ENCODE data around the gene ARHGEF17.

ARHGEF17 gene

DNA sequence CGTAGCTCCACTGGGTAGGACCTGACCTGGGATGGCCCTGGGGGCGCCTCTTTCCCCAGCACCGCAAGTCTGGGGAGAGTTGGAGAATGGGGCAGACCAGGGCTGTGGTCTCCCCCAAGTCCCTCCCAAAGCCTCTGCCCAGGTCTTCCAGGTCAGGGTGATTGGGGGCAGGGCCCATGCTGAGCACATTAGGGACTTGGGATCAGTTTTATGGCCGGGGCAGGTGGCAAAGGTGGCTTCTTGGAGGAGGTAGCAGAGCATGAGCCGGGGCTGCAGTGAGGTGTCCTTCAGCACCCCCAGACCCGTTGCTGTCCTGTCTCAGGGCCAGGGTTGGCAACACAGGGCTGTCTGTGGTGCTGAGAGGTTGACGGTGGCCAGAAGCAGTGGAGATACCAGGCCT, 74.1 kb downstream of the ARHGEF17 start:
- Mint-ChIP-seq H3K4me3 (no peak overlapping the region), H3K4me1 (peaks cover 49% of the 10 kb centered on the region), H3K27me3 (ENCODE audit: low read depth) (peaks cover 9% of the 10 kb centered on the region), H3K9me3 (no peaks in the 10 kb centered on the region), H3K27ac (no peak overlapping the region), H3K36me3 (ENCODE audit: low read depth) (no peaks in the 10 kb centered on the region)
- TF ChIP-seq, protein P1, sequence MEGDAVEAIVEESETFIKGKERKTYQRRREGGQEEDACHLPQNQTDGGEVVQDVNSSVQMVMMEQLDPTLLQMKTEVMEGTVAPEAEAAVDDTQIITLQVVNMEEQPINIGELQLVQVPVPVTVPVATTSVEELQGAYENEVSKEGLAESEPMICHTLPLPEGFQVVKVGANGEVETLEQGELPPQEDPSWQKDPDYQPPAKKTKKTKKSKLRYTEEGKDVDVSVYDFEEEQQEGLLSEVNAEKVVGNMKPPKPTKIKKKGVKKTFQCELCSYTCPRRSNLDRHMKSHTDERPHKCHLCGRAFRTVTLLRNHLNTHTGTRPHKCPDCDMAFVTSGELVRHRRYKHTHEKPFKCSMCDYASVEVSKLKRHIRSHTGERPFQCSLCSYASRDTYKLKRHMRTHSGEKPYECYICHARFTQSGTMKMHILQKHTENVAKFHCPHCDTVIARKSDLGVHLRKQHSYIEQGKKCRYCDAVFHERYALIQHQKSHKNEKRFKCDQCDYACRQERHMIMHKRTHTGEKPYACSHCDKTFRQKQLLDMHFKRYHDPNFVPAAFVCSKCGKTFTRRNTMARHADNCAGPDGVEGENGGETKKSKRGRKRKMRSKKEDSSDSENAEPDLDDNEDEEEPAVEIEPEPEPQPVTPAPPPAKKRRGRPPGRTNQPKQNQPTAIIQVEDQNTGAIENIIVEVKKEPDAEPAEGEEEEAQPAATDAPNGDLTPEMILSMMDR (IDR thresholded peaks at IDR 0.05; ENCODE audit: unreplicated experiment in 3 of 3), result no peak

DNA sequence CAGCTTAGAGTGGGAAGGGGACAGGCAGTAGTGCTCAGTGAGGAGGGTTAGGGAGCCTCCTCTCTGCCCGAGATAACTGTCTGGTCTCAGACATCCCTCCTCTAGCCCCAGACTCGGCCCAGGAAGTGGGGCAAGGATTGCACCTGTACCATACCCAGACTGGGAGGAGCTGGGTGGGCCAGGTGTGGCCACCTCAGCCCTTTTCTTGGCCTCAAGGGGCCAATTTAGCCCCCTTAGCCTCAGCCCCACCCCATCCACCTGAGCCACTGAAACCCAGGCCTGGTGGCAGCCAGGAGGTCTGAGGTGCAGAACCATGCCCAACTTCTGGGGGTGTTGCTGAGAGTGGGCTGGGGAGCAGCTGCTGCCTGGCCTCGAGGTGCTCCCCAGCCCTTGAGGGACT, 74.7 kb downstream of the ARHGEF17 start:
- H3K4me1 Mint-ChIP-seq, result peaks cover 53% of the 10 kb centered on the region
- H3K27me3 Mint-ChIP-seq (ENCODE audit: low read depth), result peaks cover 8% of the 10 kb centered on the region
- TF ChIP-seq, protein P1 (IDR thresholded peaks at IDR 0.05; ENCODE audit: unreplicated experiment in 3 of 3), result no peak
- H3K36me3 Mint-ChIP-seq (ENCODE audit: low read depth), result no peaks in the 10 kb centered on the region
- H3K9me3 Mint-ChIP-seq, result no peaks in the 10 kb centered on the region
- H3K27ac Mint-ChIP-seq, result peak overlapping the region in 1 of 3 experiments; percentile 65
- no peak overlapping the region for H3K4me3 Mint-ChIP-seq

DNA sequence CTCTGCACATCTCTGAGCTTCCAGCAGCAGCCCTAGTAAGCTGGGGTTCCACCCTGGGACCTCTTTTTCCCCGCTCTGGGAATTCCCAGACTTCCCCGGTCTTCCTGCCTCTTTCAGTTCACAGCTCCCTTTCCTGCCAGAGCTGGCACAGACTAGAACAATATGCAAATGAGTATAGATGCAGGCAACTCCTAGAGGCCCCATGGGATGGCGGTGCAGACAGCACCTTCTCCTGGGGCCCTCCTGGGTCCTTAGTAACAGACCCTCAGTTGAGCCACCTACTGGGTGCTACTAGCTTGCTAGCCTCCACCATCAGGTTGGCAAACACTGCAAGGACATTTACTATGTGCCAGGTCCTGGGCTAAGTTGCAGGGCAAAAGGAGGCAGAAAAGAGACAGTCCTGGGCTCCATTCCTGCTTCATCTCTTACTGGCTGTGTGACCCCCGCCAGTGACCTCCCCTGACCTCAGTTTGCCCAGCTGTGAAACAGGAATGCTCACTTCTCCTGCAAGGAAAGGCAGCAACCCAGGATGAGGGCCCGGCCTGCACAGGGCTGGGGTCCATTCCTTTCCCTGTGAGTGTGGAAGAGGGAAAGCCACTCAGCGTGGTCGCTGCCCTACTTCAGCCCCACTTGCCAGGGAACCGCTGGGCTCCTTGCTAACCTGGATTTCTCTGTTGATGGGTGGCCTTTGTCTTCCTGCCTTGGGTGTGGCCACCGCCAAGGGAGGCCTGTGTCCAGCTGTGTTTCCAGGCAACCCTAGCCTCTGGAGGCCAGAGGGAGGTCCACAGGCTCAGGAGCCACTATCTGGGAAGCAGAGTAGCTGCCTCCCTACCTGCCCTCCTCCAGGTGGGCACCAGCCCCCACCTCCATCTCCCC, 75.4 kb downstream of the ARHGEF17 start:
- H3K4me1 Mint-ChIP-seq, result peaks cover 53% of the 10 kb centered on the region
- no peaks in the 10 kb centered on the region for H3K9me3 Mint-ChIP-seq
- H3K27ac Mint-ChIP-seq, result peak overlapping the region; percentile 61 to 83 (median 65)
- no peaks in the 10 kb centered on the region for H3K36me3 Mint-ChIP-seq (ENCODE audit: low read depth)
- H3K27me3 Mint-ChIP-seq (ENCODE audit: low read depth), result peaks cover 5% of the 10 kb centered on the region
- TF ChIP-seq, protein P1 (IDR thresholded peaks at IDR 0.05; ENCODE audit: unreplicated experiment in 3 of 3), result no peak
- peak overlapping the region in 1 of 3 experiments; percentile 6 for H3K4me3 Mint-ChIP-seq

DNA sequence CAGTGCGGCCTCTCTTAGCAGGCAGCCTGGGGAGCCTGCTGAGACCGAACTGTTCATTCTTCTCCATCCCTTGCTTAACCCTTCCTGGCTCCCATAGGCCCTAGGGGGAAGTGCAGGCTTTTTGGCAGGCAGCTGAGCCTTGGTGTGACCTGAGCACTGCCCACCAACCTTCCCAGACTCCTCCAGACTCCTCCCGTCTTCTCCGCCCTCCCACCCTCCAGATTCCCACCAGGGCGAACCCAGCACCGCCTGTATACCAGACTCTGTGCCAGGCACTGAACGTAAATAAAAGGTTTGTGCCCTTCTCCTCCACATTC, 76.0 kb downstream of the ARHGEF17 start:
- Mint-ChIP-seq H3K4me1 (peaks cover 50% of the 10 kb centered on the region), H3K9me3 (no peaks in the 10 kb centered on the region), H3K4me3 (no peak overlapping the region), H3K27me3 (ENCODE audit: low read depth) (peaks cover 5% of the 10 kb centered on the region), H3K36me3 (ENCODE audit: low read depth) (no peaks in the 10 kb centered on the region), H3K27ac (peak overlapping the region in 2 of 3 experiments; percentile 65 to 70)
- TF ChIP-seq, protein P1 (IDR thresholded peaks at IDR 0.05; ENCODE audit: unreplicated experiment in 3 of 3), result no peak

DNA sequence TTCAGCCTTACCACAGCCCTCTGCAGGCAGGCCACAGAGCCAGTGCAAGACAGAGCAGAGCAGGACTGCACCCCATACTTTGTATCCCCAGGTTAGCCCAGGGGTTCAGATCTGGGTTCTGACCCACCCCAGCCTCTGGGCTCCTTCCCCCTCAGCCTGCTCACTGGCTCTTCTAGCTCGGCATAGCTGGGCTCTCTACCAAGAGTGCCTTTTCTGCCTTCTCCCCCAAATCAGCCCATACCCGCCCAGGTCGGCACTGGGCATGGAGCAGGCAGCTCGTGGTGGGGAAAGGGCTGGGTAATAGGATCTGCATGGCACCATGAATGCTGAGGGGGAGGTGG, 76.4 kb downstream of the ARHGEF17 start:
- peaks cover 4% of the 10 kb centered on the region for H3K27me3 Mint-ChIP-seq (ENCODE audit: low read depth)
- TF ChIP-seq, protein P1 (IDR thresholded peaks at IDR 0.05; ENCODE audit: unreplicated experiment in 3 of 3), result no peak
- peak overlapping the region in 2 of 3 experiments; percentile 65 to 70 for H3K27ac Mint-ChIP-seq
- no peaks in the 10 kb centered on the region for H3K36me3 Mint-ChIP-seq (ENCODE audit: low read depth)
- H3K4me3 Mint-ChIP-seq, result no peak overlapping the region
- H3K4me1 Mint-ChIP-seq, result peaks cover 50% of the 10 kb centered on the region
- no peaks in the 10 kb centered on the region for H3K9me3 Mint-ChIP-seq

Data from nephron (organoid).